Mucosa of descending colon (tissue), 3 donors: ENCODE data around the gene ODF2L. TPM values are rescaled to one million over a fixed set of nuclear protein-coding genes. Genes with fewer than 3 reads are reported as not detected.

Experiments used
- ATAC-seq: fragments of 200-7000 bp; cut with Tn5 transposase; one replicate; pipeline ENCODE4 v1.9.1; 2020; ENCODE audit warnings: mild to moderate bottlenecking, moderate library complexity
- DNase-seq, 3 donors: peaks; one replicate each; pipeline ENCODE4 v3.0.0-alpha.2; 2020
- H3K36me3 ChIP-seq: fragments of 200-600 bp; one replicate; pipeline ENCODE4 v1.8.0; 2021; ENCODE audit warnings: low read depth, mild to moderate bottlenecking
- H3K4me1 ChIP-seq: fragments of 200-600 bp; one replicate; pipeline ENCODE4 v1.8.0; 2021; ENCODE audit warnings: low read depth, mild to moderate bottlenecking
- H3K4me3 ChIP-seq: fragments of 200-600 bp; one replicate; pipeline ENCODE4 v1.8.0; 2021; ENCODE audit warnings: mild to moderate bottlenecking
- H3K9me3 ChIP-seq: fragments of 200-600 bp; one replicate; pipeline ENCODE4 v1.8.0; 2021; ENCODE audit warnings: mild to moderate bottlenecking
- intact Hi-C, 2 donors: fragments of 100-400 bp; cut with DNase I in 1 of 2; cut with micrococcal nuclease in 1 of 2; formaldehyde crosslinking; loops; one replicate each; pipeline versions ENCODE4 v1.11.0 to v1.11.1; 2022; cut with DNase I, micrococcal nuclease
- long read RNA-seq, 2 donors: library from polyadenylated mRNA; unstranded; transcript quantifications; one replicate each; pipeline ENCODE4 v2.0.0, GENCODE V29; 2019 to 2021
- total RNA-seq, 3 donors: library from RNA; stranded (reverse); fragmentation: NEBNext Ultra II Directional in 2 of 3; extraction: Animal tissue kit (Norgen Biotek cat#: 25700) in 2 of 3; gene quantifications; one replicate each; pipeline versions ENCODE4 v1.2.1 to v1.2.4, GENCODE V29; 2021 to 2023
- TF ChIP-seq, protein P1 (sequence below): fragments of 200-600 bp; IDR thresholded peaks from one replicate; pipeline ENCODE4 v1.8.0; 2022; ENCODE audit warnings: antibody characterized with exemption, mild to moderate bottlenecking
- donor health status: DM: no; HTN: no; CAD: no; lungs with moderate emphysema.
- donor health status: DM: no; HTN: no; CAD: no.
- donor health status: DM: no; HTN: yes; CAD: no.

The ODF2L gene, protein sequence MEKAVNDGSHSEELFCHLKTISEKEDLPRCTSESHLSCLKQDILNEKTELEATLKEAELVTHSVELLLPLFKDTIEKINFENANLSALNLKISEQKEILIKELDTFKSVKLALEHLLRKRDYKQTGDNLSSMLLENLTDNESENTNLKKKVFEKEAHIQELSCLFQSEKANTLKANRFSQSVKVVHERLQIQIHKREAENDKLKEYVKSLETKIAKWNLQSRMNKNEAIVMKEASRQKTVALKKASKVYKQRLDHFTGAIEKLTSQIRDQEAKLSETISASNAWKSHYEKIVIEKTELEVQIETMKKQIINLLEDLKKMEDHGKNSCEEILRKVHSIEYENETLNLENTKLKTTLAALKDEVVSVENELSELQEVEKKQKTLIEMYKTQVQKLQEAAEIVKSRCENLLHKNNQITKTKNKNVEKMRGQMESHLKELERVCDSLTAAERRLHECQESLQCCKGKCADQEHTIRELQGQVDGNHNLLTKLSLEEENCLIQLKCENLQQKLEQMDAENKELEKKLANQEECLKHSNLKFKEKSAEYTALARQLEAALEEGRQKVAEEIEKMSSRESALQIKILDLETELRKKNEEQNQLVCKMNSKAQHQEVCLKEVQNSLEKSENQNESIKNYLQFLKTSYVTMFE
- 10 to 100 TPM; 23.1 to 41.9 (median 40.8) TPM for total RNA-seq
- long read RNA-seq, donor 1, partial matches to known transcripts: 0 of 14 reads
- long read RNA-seq, donor 1, other reads (novel, unspliced or antisense): 7 of 14 reads
- long read RNA-seq, donor 2, transcript ODF2L-213 (2 exons, 1,650 nt): major isoform, 6 of 12 reads
- long read RNA-seq, donor 2, partial matches to known transcripts: 0 of 12 reads
- long read RNA-seq, donor 2, other reads (novel, unspliced or antisense): 6 of 12 reads

DNA sequence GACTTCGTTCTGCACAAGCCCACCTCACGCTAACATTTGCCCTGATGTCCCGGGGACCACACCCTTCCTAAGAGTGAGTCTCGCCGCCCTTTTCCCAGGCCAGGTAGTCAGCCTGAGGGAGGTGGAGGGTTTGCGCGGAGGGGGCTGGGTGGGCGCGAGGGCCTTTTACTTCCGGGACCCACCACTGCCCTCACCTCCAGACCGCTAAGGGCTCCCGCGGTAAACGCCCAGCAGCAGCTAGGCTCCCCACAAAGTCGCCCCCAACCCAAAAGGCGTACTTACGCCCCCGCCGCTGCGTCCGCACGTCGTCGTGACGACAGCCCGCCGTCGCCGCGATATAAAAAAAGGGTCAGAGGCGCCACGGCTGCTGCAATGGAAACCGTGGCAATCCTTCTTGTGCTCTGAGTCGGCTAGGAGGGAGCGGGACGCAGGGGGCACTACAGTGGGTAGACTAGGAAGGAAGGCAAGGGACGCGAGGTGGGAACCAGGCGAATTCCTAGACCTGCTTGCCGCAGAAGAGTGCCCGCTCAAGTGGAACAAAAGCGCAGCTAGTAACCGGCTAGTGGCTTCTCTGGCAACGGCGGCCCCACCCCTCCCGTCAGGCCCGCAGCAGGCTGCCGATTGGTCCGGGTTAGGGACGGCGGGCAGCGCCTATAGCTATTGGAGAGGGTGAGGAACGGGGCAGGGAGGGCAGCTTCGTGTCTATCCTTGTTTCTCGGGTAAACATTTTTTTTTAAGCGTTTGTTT, at the start of gene ODF2L:
TSS of gene ODF2L (minus strand) at position 573 of the 747 bp plus-strand sequence. CDS start 9,296 bp downstream, outside the sequence.
- Histone ChIP-seq H3K4me3 (peak within 1 kb of the TSS; percentile 64), H3K9me3 (no peaks in the 10 kb centered on the region), H3K4me1 (no peaks in the 10 kb centered on the region), H3K36me3 (no peaks in the 10 kb centered on the region)
- intact Hi-C loops: no loop called here
- TF ChIP-seq, protein P1, sequence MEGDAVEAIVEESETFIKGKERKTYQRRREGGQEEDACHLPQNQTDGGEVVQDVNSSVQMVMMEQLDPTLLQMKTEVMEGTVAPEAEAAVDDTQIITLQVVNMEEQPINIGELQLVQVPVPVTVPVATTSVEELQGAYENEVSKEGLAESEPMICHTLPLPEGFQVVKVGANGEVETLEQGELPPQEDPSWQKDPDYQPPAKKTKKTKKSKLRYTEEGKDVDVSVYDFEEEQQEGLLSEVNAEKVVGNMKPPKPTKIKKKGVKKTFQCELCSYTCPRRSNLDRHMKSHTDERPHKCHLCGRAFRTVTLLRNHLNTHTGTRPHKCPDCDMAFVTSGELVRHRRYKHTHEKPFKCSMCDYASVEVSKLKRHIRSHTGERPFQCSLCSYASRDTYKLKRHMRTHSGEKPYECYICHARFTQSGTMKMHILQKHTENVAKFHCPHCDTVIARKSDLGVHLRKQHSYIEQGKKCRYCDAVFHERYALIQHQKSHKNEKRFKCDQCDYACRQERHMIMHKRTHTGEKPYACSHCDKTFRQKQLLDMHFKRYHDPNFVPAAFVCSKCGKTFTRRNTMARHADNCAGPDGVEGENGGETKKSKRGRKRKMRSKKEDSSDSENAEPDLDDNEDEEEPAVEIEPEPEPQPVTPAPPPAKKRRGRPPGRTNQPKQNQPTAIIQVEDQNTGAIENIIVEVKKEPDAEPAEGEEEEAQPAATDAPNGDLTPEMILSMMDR: no peak
- ATAC-seq (peak; percentile 100), DNase-seq (peak; percentile 94 to 96 (median 95))

DNA sequence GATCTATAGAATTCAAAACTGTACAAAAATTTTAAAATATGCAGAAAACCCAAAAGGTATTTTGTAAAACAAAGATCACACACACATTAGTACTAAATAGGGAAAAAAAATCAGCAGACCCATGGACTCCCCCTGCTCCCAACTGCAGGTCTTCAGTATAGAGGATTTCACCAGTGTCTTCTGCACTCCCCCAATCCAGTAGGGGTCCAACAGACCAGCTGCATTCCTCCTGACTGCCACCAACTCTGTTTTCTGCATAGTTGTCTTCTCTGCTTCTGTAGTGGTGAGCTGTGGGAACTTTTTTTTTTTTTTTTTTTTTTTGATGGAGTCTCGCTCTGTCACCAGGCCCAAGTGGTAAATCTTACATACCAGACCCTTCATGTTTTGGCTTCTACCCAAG, 49.8 kb upstream of the ODF2L start:
- DNase-seq (no peak), ATAC-seq (no peak)
- Histone ChIP-seq H3K9me3 (no peaks in the 10 kb centered on the region), H3K36me3 (no peaks in the 10 kb centered on the region), H3K4me1 (peaks cover 6% of the 10 kb centered on the region), H3K4me3 (no peak overlapping the region)
- intact Hi-C loops: no loop called here
- TF ChIP-seq, protein P1: no peak

DNA sequence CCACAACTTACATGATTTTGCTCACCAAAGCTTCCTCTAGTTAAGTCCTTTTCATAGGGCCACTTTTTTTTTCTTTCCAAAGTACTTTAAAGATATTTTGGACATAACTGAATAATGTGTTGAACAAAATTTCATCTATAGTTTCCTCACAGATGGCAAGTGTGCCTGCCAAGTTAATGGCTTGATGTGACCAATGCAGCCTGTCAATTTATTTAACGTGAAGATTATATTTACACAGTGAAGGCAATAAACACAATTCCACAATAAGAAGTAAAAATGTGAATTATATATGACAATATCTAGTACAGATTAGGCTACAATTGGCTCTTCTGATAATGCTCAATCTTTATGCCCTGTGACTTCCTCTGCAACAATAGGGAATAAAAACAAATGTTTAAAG, 45.9 kb upstream of the ODF2L start:
- intact Hi-C loops: no loop called here
- Histone ChIP-seq H3K9me3 (no peaks in the 10 kb centered on the region), H3K4me1 (peaks cover 6% of the 10 kb centered on the region), H3K4me3 (no peak overlapping the region), H3K36me3 (no peaks in the 10 kb centered on the region)
- DNase-seq (peak in 1 of 3 donors; percentile 42), ATAC-seq (peak; percentile 61)
- TF ChIP-seq, protein P1: no peak

DNA sequence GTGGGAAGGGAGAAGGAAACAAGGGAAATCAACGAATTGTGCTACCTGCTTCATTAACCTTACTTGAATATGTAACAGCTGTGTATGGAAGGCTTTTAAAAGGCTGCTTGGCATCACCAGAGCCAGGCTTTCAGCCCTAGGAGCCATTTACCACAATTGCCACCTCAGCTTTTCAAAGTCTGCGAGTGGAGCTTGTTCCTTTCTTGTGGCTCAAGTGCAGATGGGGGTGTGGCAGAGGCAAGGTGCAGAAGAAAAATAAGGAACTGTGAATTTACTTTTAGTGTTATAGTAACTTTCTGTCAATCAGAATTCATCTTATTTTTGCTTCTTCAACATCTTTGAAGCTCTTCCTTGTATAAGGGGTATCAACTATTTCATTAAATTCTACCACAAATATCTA, 45.5 kb upstream of the ODF2L start:
- H3K36me3 ChIP-seq: no peaks in the 10 kb centered on the region
- DNase-seq: peak in 1 of 3 donors; percentile 45
- H3K4me1 ChIP-seq: peaks cover 6% of the 10 kb centered on the region
- peak; percentile 34 for ATAC-seq
- intact Hi-C loops: no loop called here
- no peaks in the 10 kb centered on the region for H3K9me3 ChIP-seq
- H3K4me3 ChIP-seq: no peak overlapping the region
- TF ChIP-seq, protein P1: no peak

DNA sequence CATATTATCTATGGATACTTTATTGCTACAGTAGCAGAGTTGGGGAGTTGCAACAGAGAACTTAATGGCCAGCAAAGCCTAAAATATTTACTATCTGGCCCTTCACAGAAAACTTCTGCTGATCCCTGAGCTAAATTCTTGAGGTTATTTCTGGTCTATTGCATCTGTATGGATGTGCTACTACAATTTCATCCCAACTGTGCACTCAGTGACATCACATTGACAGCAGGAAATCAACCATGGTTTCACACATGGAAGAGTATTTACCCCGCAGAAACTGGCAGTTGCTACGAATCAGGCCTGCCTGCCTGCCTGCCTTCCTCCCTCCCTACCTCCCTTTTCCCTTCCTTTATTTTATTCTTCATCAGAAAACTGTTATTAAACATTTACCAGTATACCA, 39.9 kb upstream of the ODF2L start:
- intact Hi-C loops: no loop called here
- Histone ChIP-seq H3K36me3 (no peaks in the 10 kb centered on the region), H3K4me3 (no peak overlapping the region), H3K4me1 (no peaks in the 10 kb centered on the region), H3K9me3 (no peaks in the 10 kb centered on the region)
- DNase-seq: no peak
- TF ChIP-seq, protein P1: no peak
- ATAC-seq: no peak
